Measurements from ENCODE around the gene CILP2.

The CILP2 gene

GRCh38 chr19:19545707-19546106, 7.6 kb downstream of the CILP2 start:
- DNase-seq (ENCODE audit: low read depth) = no peak

DNA sequence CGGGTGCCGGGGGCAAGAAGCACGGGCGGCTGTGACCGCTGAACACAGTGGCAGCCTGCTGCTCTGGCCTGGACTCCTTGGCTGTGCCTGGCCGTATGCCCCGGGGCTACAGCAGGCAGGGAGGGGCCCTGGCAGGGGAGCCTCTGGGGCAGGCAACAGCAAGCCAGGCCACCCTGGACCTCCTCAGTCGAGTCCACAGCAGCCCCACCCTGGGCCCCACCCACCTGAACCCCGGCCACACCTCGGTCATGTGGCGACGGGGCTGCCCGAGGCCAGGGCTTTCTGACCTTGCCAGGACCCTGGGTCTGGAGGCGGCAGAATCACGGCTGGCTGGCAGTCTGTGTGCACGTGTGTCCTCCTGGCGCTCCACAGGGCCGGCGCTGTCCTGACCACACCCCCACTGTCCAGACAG, 8.7 kb downstream of the CILP2 start:
- no peak for DNase-seq (ENCODE audit: low read depth)

DNA sequence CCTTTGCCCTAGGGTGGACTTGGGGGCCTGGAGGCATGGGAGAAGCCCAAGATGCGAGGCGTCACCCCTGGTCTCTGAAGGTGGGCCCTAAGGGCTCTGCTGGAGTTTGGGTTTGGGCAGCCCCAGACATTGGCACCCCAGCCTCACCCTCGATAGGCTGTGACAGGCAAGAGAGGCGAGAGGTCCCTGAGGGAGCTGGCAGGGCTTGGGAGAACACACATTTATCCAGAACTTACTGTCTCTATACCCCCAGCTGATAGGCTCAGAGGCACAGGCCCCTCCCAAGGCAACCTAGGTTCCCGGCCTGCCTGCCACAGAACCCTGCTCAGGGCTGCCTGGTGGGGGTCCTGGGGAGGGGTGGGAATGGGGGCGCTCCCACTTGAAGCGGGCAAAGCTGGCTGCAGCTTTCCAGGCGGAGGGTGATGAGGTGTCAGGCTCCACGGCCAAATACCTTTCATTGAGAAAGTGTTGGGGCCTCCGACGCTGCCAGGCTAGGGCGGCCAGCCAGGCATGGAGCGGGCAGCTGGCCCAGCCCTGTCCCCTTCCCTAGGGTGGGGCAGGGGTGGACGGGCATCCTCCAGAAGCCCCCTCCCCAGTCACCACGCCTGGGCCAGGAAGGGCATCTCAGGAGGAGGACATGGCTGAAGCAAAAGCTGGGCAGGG, 9.7 kb downstream of the CILP2 start:
- DNase-seq (ENCODE audit: low read depth) = no peak

DNA sequence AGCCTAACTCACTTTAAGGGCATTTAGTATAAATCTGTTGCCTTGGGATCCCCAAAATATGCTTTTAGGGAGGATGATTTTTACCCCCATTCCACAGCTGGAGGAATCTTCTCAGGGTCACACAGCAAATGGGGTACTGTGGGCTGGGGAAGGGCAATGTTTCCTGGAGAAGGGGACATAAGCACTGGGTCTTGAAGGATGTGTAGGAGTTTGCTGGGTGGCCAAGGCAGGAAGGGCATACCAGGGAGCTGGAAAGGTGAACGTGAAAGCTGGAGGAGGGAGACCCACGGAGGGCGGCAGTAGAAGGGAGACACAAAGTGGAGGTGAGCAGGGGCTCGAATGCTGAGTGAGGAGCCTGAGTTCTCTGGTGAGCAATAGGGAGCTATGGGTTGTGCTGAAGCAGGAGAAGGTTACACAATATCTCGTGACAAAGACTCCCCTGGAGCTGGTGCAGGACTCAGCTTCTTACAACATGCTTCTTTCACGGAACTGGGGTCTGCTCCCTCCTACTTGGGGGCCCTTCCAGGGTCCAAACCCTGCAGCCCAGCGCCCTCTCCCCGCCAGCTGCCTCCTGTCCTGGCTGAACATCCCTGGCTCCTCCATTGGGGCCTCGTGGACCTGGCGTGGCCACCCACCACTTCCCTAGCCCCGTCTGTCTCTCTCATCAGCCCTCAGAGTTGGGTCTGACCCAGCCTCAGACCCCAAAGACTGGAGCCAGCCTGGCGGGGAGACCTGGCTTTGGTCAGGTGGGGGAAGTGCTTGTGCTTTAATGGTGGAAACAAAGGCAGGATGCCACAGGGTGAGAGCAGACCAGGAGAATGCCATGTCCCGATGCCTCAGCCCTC, 11.1 kb downstream of the CILP2 start:
- no peak for DNase-seq (ENCODE audit: low read depth)

- no peak for DNase-seq (ENCODE audit: low read depth)
These were observed 11.9 kb downstream of the CILP2 start for GRCh38 chr19:19549804-19550464.

GRCh38 chr19:19550485-19550929, 12.4 kb downstream of the CILP2 start:
- DNase-seq (ENCODE audit: low read depth) = no peak

DNA sequence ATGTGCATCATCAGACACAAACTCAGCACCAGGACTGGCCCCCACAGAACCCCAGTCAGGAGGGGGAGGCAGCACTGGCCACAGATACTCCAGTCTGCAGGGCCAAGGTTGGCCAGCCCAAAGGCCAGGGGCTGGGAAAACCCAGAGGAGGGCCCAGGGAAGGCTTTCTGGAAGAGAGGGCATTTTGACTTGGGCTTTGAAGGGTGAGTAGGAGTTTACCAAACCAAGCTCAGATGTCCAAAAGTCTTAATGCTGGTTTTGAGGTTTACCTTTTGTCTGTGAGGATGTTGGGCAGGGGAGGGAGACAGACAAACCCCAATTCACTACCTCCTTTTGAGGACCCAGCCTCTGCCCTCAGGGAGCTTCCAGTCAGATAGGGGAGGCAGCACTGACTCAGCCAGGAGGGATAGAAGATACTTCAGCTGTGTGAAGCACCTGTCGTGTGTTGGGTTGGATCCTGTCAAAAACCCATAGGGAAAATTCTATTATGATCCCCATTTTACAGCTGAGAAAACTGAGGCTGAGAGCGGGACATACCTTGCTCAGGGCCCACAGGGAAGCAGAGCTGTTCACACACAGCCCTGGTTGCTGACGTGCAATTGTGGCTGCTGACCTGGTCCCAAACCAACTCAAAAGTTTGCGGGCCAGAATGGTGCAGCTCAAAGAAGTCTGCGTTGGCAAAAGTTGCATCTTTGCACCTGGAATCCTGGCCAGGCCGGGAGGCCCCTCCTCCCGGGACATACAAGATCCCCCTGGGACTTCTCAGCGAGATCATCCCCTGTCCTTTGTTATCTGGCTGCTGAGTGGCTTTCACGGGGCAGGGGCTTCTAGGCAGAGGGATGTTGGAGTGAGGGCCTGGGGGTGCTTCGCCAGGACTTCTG, 13.1 kb downstream of the CILP2 start:
- no peak for DNase-seq (ENCODE audit: low read depth)

- DNase-seq (ENCODE audit: low read depth) = no peak
These were observed 13.8 kb downstream of the CILP2 start for GRCh38 chr19:19551853-19552192.

DNA sequence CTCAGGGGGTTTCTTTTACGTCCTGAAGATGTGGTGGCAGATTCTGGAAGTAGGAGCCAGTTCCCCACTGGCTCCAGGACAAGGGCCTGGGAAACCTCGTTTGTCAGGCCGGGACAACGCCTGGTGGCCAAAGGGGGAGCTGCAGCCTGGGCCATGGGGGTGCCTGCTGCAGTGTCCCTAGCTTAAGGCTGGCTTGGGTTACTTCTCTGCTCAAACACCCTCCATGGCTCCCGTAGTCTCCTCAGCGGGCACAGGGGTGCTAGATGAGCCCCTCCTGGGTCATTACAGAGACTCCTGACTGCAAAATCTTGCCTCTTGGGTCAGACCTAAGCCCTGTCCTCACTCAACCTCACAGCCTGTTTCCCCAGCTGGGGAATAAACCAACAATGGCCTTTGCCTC, 14.7 kb downstream of the CILP2 start:
- no peak for DNase-seq (ENCODE audit: low read depth)

DNA sequence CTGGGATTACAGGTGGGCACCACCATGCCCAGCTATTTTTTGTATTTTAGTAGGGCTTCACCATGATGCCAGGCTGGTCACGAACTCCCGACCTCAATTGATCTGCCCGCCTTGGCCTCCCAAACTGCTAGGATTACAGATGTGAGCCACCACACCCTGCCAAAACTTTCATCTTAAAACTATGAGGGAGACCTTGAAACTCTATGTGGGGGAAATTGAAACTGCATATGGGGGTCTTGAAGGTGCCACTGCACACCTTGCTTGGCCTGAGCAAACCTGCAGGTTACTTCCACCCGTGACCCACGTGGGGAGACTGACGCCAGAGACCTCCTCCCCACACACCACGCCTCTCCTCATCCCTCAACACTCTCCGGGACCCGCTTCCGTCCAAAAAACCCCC, 15.6 kb downstream of the CILP2 start:
- DNase-seq (ENCODE audit: low read depth) = no peak

DNA sequence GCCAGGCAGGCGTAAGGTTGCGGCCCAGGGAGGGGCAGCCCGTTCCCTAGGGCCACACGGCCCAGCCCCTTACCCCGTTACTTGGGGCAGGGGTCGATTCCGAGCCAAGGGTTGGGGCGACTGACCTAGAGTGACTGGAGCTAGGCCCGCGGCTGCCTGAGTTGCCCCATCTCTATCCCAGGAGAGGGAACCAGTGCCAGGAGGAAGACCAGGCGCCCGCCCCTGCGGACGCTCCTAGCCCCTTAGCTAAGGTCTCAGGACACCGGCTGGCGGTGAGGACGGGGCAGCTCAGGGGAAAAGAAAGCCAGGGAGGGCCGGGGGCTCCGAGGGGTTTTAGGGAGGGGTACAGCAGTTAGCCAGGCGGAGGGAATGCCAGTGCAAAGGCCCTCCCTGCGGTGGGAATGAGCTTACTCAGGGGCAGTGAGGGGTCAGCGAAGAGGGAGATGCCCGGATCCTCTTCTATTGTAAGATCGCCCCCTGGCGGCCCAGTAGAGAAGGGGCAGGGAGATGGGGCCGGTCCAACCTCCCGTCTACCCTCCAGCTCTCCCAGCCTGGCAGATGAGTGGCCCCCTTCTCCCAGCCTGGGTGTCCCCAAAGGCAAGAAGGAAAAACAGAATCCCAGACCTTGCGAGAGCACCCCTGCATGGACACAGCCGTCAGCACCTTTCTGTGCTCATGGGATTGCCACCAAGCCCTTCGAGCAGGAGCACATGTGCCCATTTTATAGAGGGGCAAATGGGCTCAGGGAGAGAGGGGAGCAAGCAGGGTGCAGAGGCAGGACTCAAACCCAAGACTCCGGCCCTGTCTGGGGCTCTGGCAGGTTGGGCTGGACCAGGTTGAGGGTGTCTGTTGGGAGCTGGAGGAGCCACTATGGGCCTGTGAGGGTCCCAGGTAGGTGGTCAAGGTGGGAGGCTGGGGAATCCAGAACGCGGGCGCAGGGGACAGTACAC, 16.3 kb downstream of the CILP2 start:
- peak; percentile 36 for DNase-seq (ENCODE audit: low read depth)

DNA sequence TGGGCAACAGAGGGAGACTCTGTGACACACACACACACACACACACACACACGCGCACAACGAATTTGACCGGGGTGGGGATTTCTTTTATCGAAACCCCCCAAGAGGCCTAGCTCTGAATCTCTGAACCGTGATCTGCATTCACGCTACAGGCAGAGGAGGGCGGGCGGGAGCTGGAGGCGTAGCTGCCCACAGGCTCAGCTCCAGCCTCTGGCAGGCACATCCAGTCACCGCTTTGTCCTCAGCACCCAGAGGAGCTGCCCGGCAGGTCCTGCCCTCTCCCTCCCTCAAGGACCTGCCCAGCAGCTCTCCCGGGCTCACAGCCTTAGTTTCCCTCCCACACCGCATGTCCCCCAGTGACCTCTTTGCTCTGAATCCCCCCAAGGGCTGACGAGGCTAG, 20.0 kb downstream of the CILP2 start:
- DNase-seq (ENCODE audit: low read depth) = no peak

DNA sequence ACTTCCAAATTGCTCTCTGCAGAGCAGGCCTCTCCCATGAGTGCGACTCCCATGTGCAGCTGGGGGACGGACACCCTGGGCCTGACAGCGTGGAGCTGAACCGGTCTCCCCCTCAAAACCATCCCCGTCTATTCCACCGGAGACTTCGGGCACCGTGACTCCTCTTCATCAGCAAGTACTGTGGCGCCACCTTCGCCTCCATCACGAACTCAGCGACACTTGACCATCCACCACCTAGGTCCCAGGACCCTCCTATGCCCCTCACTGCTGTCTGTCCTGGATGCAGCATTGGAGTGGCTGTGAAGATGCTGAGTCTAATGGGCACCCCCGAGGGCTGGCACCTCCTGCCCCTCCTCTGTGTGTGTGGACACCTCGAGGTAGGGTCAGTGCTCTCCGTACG, 20.6 kb downstream of the CILP2 start:
- DNase-seq (ENCODE audit: low read depth) = no peak

GRCh38 chr19:19559931-19560330, 21.9 kb downstream of the CILP2 start:
- no peak for DNase-seq (ENCODE audit: low read depth)

- DNase-seq (ENCODE audit: low read depth) = no peak
These were observed 24.0 kb downstream of the CILP2 start for GRCh38 chr19:19561946-19562664.

GRCh38 chr19:19562665-19563347, 24.7 kb downstream of the CILP2 start:
- DNase-seq (ENCODE audit: low read depth) = no peak

GRCh38 chr19:19563348-19563848, 25.3 kb downstream of the CILP2 start:
- no peak for DNase-seq (ENCODE audit: low read depth)

- no peak for DNase-seq (ENCODE audit: low read depth)
These were observed 28.2 kb downstream of the CILP2 start for GRCh38 chr19:19566306-19566705.

- DNase-seq (ENCODE audit: low read depth) = no peak
These were observed 29.3 kb downstream of the CILP2 start for GRCh38 chr19:19567391-19567790.
